Measurements from ENCODE around the gene ZBTB5. TPM values are rescaled to one million over a fixed set of nuclear protein-coding genes. Genes with fewer than 3 reads are reported as not detected.

Gene ZBTB5
- total and polyA plus RNA-seq, 2 of the 4 experiments (the other 2 are of a cell fraction) = 6.3 to 9.1 TPM

DNA sequence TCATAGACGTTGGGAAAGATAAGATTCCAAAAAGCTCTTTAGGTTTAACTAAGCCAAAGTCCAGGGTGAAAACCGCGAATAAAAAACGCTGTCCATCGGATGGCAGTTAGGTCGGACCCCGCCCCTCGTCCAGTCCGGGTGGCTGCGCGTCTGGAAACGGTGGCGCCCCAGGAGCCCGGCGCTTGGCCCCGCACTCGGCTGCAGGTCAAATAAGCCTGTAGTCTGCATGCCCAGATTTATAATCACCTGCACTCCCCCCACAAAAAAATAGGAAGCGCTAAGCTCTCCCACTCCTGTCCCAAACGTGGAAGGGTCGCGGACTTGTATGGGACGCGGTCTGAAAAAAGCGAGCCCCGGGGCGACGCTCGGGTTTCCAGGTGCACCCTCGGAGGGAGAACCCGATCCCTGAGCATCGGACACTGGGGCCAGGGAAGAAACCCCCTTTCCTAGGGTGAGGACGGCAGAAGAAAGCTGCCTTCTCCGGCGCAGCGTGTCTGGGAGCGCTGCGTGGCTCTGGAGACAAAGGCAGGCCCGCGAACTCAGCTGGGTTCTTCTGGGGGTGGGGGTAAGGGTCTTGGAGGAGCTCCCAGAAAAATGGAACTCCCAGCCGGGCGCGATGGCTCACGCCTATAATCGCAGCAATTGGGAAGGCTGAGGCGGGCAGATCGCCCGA lies 923 bp upstream of the ZBTB5 start:
- Histone ChIP-seq H2AK9ac (replicated peaks; ENCODE audit: low read depth, low read length, poor library complexity) (peak overlapping the region; percentile 77), H3K4me2 (ENCODE audit: low read depth, low read length) (peak overlapping the region; percentile 76), H3K79me1 (ENCODE audit: low read depth in 1 of 2, low read length in 2 of 2) (peaks cover 0 to 30% of the 10 kb centered on the region in 2 experiments; a peak in 2 of 4 replicates), H4K8ac (ENCODE audit: low read depth in 2 of 2, low read length in 2 of 2) (peak overlapping the region; percentile 85 to 94), H3K14ac (replicated peaks; ENCODE audit: low read depth, low read length) (peak overlapping the region; percentile 53), H3K4ac (ENCODE audit: low read depth, low read length) (peak overlapping the region; percentile 83), H2BK20ac (ENCODE audit: low read depth, low read length) (no peak overlapping the region), H2BK15ac (ENCODE audit: low read depth, low read length) (peak overlapping the region; percentile 47; the same call in 1 of the 3 replicates), H3K4me3 (ENCODE audit: insufficient read depth, low read depth, low read length) (peak overlapping the region; percentile 76), H3K27ac (ENCODE audit: insufficient read depth, low read length) (peak overlapping the region; percentile 88), H3K9ac (ENCODE audit: low read depth, low read length) (peak overlapping the region; percentile 92), H4K5ac (ENCODE audit: low read depth, low read length) (peak overlapping the region; percentile 73), H3K27me3 (ENCODE audit: control insufficient read depth, insufficient read depth, low read length) (no peaks in the 10 kb centered on the region), H3K9me1 (ENCODE audit: insufficient read depth, low read length) (no peaks in the 10 kb centered on the region; the same call in none of the 2 replicates), H3K9me3 (ENCODE audit: control insufficient read depth, insufficient read depth, low read length) (no peaks in the 10 kb centered on the region), H4K20me1 (ENCODE audit: insufficient read depth, low read length) (peaks cover 7% of the 10 kb centered on the region; the same call in 1 of the 2 replicates), H2BK120ac (ENCODE audit: low read depth, low read length) (peak overlapping the region; percentile 16), H3K36me3 (ENCODE audit: control insufficient read depth, insufficient read depth, low read length) (no peaks in the 10 kb centered on the region), H3K56ac (ENCODE audit: extremely low read depth, insufficient read depth, low read length) (peak overlapping the region; percentile 83), H2BK5ac (ENCODE audit: low read depth, low read length, poor library complexity, severe bottlenecking) (peak overlapping the region; percentile 78), H3K4me1 (ENCODE audit: control insufficient read depth, insufficient read depth, low read length) (no peaks in the 10 kb centered on the region; the same call in none of the 2 replicates), H3K18ac (ENCODE audit: low read depth, low read length) (no peak overlapping the region), H4K91ac (ENCODE audit: insufficient read depth, low read depth, low read length) (peak overlapping the region; percentile 79), H2AK5ac (ENCODE audit: low read depth, low read length) (peak overlapping the region; percentile 4; the same call in 1 of the 2 replicates), H2AFZ (replicated peaks; ENCODE audit: low read length, poor library complexity) (peak overlapping the region; percentile 95), H3K23ac (ENCODE audit: low read depth, low read length) (peak overlapping the region; percentile 69)
- ChIA-PET POLR2A (ENCODE audit: unreplicated experiment) (interaction anchor here (0.9 kb wide), 1 partner anchor 21 kb away, joined by 3 read pairs; no protein-coding TSS in a partner anchor), CTCF (interaction anchor here (0.6 kb wide), 1 partner anchor 32 kb away, joined by 3 read pairs; no protein-coding TSS in a partner anchor)
- dilution Hi-C loops (cut with HindIII; ENCODE audit: low sequenced_read_pairs, unreplicated experiment) (no loop called here), in situ Hi-C loops (cut with MboI; ENCODE audit: low sequenced_read_pairs) (no loop called here), intact Hi-C loops (cut with micrococcal nuclease) (no loop called here)
- DNase-seq (no peak), ATAC-seq (ENCODE audit: low read depth) (peak; percentile 25)
- 0% methylated on average over 10 of the region's 47 CpGs; no CpG with 5 or more reads in 1 of the 2 experiments for WGBS, 2 experiments (ENCODE audit: extremely low coverage in 2 of 2, insufficient read length in 1 of 2)
- BruUV-seq (replicated peaks) = no TSS peak
- TF ChIP-seq RFX5 (IDR thresholded peaks at IDR 0.05; ENCODE audit: low read depth, low read length) = no peak
- TF ChIP-seq FOS (IDR thresholded peaks at IDR 0.05; ENCODE audit: low read depth, low read length) = no peak
- TF ChIP-seq SMC3 (IDR thresholded peaks at IDR 0.05; ENCODE audit: low read depth, low read length) = no peak
- 0 out of 2 replicates have a peak, but pooled peaks have one; percentile 23 for TF ChIP-seq MAZ (IDR thresholded peaks at IDR 0.05; ENCODE audit: borderline replicate concordance, low read depth, low read length)
- TF ChIP-seq MAFK (IDR thresholded peaks at IDR 0.05; ENCODE audit: low read depth, low read length) = no peak
- peak; percentile 64; the same call in 1 of the 2 replicates for TF ChIP-seq POLR2A (IDR thresholded peaks at IDR 0.05; ENCODE audit: low read depth, low read length)
- TF ChIP-seq RCOR1 (IDR thresholded peaks at IDR 0.05; ENCODE audit: insufficient replicate concordance, low read length) = no peak

Measured in IMR-90 (cell line).